ENCODE data around the gene CXorf58. TPM values are rescaled to one million over a fixed set of nuclear protein-coding genes. Genes with fewer than 3 reads are reported as not detected.

The CXorf58 gene
- total and polyA plus RNA-seq, 9 of the 15 experiments (the other 6 are each of a cell fraction or from before 2014, with no cell fraction given), result 0.10 to 0.27 (median 0.16) TPM; not detected in 3

DNA sequence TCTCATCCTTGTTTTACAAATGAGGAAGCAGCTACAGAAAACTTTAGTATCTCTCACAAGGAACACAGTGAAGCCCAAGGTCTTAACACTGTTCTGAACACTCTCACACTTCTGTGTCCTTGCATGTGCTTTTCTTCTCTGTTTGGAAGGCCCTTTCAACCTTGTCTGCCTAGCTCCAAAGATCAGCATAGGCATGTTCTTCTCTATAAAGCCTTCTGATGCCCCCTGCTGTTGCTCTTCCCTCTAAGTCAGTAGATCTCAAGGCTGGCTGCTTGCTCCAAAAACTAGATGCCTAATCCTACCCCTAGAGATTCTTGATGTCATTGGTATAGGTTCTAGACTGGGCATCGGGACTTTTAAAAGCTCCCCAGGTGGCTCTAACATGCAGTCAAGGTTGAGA, 6.0 kb upstream of the CXorf58 start (continued):
- TF ChIP-seq OTX1 (CRISPR knock-in tag; IDR thresholded peaks at IDR 0.05) (no peak), IRF9 (tag; IDR thresholded peaks at IDR 0.05) (no peak), JUN (IDR thresholded peaks at IDR 0.05; ENCODE audit: borderline replicate concordance, low read depth, low read length) (0 out of 2 replicates have a peak, but pooled peaks have one; percentile 19), JUN (CRISPR knock-in tag; IDR thresholded peaks at IDR 0.05; ENCODE audit: borderline replicate concordance) (no peak), PCBP2 (IDR thresholded peaks at IDR 0.05; ENCODE audit: low read depth, low read length, poor library complexity, severe bottlenecking) (no peak), TOE1 (IDR thresholded peaks at IDR 0.05; ENCODE audit: borderline replicate concordance) (no peak), TOE1 (CRISPR knock-in tag; IDR thresholded peaks at IDR 0.05; ENCODE audit: borderline replicate concordance, low read depth) (no peak), ELK1 (CRISPR knock-in tag; IDR thresholded peaks at IDR 0.05) (no peak), ELF1 (tag; IDR thresholded peaks at IDR 0.05) (no peak), MLX (CRISPR knock-in tag; conservative IDR thresholded peaks at IDR 0.05) (no peak), L3MBTL2 (IDR thresholded peaks at IDR 0.05) (peak; percentile 67; the same call in 1 of the 2 replicates), MNT (conservative IDR thresholded peaks at IDR 0.05) (no peak), CEBPB (tag; IDR thresholded peaks at IDR 0.05) (no peak), ZBTB7A (IDR thresholded peaks at IDR 0.05; ENCODE audit: borderline replicate concordance, control insufficient read depth, low read depth, low read length) (no peak), E2F8 (IDR thresholded peaks at IDR 0.05; ENCODE audit: low read depth, partially characterized antibody) (no peak)
- TF ChIP-seq, protein P1, sequence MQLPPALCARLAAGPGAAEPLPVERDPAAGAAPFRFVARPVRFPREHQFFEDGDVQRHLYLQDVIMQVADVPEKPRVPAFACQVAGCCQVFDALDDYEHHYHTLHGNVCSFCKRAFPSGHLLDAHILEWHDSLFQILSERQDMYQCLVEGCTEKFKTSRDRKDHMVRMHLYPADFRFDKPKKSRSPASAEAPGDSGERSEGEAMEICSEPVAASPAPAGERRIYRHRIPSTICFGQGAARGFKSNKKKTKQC (CRISPR knock-in tag; IDR thresholded peaks at IDR 0.05), result no peak
- TF ChIP-seq, protein P2, sequence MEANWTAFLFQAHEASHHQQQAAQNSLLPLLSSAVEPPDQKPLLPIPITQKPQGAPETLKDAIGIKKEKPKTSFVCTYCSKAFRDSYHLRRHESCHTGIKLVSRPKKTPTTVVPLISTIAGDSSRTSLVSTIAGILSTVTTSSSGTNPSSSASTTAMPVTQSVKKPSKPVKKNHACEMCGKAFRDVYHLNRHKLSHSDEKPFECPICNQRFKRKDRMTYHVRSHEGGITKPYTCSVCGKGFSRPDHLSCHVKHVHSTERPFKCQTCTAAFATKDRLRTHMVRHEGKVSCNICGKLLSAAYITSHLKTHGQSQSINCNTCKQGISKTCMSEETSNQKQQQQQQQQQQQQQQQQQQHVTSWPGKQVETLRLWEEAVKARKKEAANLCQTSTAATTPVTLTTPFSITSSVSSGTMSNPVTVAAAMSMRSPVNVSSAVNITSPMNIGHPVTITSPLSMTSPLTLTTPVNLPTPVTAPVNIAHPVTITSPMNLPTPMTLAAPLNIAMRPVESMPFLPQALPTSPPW (CRISPR knock-in tag; IDR thresholded peaks at IDR 0.05), result peak; percentile 48
